Hematopoietic multipotent progenitor cell treated with erythropoietin and hydrocortisone succinate and interleukin-3 and kit ligand, for 17 days (in vitro differentiated cells): ENCODE measurements around the gene TMEM80.

Experiments used
- DNase-seq: peaks from one replicate; pipeline ENCODE4 v3.0.0-alpha.2; 2015; ENCODE audit warnings: low spot score

Gene TMEM80

DNA sequence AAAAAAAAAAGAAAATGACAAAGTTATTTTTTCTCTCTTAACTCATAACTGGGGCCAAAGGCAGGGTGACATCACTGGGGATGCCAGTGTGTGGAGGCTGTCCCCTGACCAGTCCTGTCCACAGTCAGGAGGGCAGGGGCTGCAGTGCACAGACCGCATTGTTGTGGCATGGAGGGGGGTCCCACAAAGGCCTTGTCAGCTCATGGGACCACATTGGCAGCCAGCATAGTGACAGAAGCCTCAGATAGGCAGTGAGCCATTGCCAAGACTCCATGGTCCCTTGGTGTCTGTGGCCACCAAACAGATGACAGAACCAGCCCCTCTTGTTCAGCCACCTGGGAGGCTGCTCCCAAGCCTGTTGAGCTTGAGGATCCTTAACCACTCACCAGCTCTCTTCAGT is 4.1 kb downstream of the TMEM80 start:
- DNase-seq: no peak

DNA sequence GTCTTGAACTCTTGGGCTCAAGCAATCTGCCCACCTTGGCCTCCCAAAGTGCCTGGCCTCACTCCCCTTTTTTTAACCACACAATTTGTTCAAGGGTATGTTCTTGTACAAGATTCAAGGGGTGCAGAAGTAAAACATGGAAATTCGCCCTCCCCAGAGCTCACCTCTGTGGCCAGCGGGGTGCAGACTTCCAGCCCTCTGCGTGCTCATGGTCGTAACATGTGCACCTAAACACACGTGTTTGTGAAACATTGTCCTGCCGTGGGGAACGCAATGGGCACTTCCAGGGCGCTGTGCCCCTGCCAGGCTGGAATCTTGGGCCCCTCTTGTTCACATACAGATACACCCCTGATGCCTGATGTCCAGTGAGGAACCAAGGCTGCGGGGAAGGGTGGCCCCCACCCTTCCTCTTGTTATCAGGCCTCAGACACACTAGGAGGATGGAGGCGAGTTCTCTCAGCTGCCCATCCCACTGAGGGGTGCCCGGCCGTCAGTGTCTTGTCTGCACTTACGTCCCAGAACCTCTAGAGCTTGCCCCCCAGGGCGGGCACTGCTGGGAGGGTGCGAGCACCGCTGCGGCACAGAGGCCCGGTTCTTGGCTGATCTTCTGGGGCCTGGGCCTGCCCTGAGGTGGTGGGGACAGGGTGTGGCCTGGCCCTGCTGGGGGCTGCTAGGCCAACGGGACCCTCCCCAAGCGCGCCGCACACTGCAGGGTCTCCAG is 6.3 kb downstream of the TMEM80 start:
- DNase-seq: no peak

DNA sequence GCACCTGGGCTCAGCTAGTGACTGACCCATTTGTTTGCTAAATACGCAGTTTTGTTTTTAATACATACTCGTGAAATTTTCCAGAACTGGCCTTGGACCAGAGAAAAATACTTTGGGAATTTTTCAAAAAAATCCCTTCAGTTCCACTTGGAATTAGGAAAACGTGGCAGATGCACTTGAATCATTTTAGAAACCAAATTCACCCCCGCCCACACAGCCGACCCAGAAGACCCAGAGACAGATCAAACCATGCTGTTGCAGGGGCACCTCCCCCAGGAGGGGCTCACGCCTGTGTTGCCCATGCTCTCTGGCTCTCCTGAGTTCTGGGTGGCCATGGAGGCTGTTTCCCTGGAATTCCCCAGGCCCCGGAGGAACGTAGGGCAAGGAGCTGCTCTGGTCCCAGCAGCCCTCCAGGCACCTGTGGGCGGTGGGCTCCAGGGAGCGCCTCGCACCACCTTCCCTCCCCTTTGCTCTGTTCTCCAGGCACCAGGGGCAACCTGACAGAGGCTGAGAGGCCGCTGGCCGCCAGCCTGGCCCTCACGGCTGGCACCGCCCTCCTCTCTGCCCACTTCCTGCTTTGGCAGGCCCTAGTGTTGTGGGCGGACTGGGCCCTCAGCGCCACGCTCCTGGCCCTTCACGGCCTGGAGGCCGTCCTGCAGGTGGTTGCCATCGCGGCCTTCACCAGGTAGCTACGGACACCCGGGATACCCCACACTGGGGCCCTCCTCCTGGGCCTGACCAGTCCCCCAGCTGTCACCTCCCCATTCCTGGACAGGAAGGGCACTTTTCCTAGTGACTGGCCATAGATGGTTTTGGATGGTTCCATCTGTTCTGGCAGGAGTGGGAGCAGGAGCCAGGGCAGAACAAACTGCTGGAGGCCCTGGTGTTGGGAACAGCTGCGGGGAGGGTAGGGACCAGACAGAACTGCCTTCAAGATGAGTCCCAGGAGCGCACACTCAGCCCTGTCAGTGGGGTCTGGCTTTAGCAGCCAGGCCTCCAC is 7.1 kb downstream of the TMEM80 start:
- DNase-seq: no peak

DNA sequence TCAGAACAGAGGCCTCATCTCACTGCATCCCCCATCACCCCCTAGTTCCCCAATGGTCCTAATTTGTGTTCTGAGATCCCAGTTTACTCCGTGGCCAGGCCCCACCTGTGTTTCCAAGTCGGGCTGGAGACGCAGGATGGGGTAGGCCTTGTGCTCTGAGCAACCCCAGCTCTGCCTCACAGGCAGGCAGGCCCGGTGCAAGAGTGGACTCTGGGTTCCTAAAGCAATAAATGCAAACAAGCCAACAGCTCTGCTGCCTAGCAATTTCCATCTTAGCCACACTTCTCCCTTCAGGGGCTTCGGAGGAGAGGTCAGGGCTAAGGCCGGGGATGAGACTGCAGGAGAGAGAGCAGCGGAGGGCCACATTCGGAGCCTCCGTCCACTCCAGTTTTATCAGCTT is 7.9 kb downstream of the TMEM80 start:
- DNase-seq: no peak

DNA sequence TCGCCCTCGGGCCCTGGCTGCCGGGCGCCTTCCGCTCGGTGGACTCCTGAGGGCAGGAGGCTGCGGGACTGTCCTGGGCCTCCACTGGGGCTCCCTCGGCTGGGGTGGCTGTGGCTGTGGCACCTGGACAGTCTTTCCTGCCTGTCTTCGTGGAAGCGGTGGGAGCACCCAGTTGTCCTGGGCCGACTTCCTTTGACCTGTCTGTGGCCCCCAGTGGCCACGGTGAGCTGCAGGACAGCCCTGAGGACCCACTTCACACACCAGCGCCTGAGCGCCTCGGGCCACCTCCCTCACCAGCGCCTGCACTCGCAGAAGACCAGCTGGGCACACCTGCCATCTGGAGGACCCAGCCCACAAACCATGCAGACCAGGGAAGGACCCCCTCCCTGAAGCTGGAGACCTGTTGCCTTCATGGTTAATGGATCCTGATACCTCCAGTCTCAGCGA is 8.6 kb downstream of the TMEM80 start:
- no peak for DNase-seq

DNA sequence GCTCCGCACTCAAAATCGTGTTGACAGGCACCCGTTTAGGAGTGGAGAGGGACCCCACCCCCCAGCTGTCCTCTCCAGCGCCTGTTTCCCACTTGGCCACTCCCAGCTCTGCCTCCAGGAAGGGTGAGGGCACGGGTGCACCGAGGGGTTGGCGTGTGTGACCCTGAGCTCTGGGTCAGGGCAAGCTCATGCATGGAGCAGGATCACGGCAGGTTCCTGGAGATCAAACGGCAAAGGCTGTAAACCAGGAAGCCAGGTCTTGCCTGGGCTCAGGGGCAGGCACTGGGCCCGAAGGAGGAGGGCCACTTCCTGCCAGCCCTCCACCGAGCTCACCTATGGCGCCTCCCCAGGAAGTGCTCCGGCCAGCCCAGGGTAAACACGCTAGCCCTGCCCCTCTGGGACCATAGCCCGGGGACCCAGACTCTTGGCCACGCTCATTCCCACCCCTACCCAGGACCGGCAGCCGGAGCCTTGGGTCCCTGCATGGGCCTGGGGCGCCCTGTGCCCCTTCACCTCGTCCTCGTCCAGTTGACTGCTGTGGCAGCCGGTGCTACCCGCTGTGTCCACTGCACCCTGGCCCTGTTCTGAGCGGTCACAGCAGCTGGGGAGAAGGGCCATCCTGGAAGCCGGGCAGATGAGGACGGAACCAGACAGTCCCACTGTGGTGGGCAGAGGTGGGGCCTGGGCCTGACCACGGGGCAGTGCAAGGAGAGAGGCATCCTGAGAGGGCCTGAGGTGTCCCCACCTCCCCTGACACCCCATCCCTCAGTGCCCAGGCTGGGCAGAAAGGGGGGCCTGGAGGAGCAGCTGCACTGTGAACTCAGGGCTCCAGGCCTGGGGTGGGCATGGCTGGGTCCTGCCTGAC is 9.4 kb downstream of the TMEM80 start:
- no peak for DNase-seq

DNA sequence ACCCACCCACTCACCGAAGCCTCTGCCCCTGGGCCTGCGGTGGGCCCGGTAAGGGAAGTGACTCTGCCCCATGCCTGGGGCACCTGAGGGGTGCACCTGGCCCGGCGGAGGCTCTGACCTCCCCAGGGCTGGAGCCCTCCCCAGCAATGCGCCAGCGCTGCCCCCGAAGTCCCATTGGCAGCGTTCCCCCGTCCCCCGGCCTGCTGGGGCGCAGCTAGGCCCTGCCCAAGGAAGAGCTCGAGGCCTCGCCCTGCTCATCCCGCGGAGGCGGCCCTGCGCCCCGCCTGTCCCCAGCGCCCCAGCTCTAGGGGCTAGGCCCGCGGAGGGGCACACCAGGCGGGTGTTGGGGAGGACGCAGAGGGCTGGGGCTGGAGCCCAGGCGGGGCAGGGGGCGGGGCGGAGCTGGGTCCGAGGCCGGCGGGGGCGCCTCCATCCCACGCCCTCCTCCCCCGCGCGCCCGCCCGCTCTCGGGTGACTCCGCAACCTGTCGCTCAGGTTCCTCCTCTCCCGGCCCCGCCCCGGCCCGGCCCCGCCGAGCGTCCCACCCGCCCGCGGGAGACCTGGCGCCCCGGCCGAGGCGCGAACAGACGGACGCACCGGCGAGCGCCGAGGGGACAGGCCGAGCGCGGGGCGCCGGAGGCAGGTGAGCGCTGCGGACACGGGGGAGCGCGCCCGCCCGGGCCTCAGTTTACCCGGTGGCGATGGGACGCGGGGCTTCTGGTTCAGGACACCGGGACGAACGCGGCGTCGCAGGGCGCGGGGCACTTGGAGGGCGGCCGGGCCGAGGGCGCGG is 10.2 kb downstream of the TMEM80 start, which contains the start of gene EPS8L2:
TSS of gene EPS8L2 (plus strand) at position 586 of the 793 bp plus-strand sequence. CDS start 3,177 bp downstream, outside the sequence.
- no peak for DNase-seq

DNA sequence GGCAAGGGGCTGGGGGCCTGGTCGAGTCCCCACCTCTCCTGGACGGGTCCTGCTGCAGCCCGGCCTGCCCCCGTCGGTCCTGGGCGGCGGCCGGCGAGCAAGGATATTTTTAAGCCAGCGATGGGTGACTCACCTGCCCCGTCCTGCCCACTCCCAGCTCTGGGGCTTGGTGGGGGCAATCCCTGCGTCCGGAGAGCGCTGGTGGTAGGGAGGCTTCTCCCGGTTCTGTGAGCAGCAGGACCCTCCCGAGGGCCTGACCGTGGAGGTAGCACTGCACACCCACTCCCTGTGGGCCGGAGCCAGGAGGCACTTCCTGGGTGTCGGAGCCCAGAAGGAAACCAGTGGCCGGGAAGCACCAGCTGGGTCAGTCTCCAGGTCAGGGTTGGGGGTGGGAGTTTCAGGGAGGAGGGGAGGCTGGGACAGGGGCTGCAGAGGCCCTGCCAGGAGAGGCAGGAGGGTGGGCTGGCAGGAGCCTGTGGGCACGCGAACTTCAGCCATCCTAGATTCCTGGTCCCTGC is 10.9 kb downstream of the TMEM80 start:
- DNase-seq: no peak

DNA sequence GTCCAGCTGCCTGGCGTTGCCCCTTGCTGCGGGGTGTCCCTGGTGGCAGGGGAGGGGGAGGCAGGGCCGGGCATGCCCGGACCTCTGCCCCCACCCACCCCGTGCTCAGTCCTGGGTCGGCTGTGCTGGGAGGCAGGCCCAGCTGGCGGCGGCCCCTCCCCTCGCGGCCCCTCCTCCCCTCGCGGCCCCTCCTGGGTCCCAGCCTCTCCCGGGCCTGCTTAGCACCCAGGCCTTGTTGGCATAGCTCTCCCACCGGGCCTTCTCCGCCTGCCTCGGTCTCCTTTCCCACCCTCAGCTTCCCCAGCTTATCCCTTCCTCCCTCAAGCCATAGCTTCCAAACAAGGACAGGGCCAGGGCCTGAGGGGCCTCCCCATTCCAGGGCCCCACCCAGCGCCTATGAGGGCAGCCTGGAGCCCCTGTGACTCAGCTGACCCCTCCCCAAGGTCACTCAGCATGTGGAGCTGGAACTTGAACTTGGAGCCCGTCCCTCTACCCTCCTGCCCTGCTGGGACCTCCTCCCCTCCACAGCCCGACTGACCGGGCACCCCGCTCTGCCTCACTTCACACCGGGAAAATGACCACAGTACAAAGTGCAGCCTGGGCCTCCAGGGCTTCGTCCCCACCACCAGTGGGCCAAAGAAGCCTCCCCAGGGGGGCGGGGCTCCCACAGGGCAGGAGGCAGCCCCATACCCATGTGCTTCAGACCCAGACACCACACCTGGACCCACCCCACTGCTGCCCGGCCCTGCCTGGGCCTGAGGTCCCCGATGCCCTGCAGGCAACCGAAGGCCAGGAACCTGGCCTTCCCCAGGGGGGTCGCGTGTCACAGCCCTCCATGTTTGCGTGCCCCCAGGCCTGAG is 11.6 kb downstream of the TMEM80 start:
- no peak for DNase-seq

DNA sequence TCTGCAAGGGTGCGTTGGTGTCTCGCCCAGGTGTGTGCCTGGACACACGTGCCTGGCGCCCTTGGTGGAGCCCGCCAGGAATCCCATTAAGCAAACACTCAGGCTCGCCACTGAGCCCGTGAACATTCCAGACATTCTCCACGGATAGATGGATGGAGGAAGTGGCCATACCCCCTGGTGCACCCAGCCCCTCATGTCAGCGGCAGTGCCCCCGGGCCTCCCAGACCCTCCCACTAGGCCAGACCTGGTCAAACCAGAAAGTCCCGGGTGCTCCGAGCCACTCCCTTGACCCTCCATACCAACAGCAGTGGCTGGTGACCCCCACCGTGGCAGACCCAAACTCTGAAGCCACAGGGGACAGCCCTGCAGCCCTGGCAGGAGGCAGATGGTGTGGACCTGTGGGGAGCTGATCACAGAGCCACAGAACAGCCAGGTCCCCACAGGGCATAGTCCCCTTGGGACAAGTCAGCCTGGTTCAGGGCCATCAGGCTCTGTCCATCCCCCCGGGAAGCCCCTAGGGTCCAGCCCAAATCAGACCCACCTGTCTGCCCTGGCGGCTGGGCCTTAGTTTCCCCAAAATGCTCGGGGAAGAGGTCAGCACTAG is 12.3 kb downstream of the TMEM80 start:
- no peak for DNase-seq

DNA sequence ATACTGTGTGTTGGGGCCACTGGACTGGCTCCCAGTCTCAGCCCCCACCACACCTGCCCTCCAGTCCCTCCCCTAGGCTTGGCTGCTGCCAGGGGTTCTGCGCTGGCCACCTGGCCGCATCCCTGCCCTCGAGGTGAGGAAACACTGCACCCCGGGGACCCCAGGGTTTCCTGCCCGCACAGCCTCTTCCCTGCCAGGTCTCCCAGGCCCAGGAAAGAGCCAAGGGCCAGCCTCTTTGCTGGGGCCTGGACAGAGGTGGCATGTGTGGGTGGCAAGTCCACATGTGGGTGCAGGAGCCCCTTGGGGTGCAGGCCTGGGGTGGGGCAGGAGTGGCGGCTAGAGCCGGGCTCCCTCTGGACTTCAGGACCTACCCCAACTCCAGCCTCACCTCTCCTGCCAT is 12.9 kb downstream of the TMEM80 start:
- no peak for DNase-seq

DNA sequence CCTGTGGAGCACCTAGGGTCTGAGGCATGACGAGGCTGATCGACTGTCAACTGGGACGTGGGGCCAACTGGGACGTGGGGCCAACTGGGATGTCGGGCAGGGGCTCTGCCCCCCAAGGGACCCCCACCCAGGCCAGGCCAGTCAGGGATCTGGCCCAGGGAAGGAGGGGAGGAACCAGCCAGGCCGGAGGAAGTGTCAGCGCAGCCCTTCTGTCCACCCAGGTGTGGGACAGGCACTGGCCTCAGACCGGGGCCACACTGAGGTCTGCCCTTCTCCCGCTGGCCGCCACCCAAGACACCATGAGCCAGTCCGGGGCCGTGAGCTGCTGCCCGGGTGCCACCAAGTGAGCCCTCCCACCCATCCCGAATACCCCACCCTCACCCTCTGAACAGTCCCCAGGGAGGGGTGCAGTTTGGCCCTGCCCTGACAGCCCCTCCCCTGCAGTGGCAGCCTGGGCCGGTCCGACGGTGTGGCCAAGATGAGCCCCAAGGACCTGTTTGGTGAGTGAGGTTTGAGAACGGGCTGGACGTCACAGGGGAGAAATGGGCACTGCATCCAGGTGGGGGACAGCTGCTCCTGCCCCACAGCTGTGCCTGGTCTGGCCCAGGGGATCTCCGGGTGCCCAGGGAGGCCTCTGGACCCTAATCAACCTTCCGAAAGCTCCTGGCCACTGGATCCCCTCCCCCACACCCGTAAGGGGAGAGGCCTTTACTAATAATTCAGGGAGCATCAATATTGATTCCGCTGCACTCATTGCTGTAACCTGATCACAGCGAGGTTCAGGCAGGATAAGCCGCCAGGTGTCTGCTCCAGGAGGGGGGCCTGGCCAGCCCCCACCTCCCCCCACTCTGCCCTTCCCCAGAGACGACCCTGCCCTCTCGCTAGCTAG is 13.7 kb downstream of the TMEM80 start:
- no peak for DNase-seq

DNA sequence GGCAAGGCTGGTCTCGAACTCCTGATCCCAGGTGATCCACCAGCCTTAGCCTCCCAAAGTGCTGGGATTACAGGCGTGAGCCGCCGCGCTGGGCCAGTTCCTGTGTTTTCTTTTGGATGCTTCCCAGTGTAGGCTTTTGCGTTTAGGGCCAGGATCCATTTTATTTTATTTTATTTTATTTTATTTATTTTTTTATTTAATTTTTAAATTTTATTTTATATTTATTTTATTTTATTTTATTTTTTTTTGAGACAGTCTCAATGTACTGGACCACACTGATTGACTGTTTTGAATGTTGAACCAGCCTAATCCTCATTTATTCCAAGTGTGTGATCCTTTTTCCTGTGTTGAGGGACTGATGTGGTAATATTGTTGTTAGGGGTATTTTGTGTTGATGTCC is 18.8 kb downstream of the TMEM80 start:
- no peak for DNase-seq

DNA sequence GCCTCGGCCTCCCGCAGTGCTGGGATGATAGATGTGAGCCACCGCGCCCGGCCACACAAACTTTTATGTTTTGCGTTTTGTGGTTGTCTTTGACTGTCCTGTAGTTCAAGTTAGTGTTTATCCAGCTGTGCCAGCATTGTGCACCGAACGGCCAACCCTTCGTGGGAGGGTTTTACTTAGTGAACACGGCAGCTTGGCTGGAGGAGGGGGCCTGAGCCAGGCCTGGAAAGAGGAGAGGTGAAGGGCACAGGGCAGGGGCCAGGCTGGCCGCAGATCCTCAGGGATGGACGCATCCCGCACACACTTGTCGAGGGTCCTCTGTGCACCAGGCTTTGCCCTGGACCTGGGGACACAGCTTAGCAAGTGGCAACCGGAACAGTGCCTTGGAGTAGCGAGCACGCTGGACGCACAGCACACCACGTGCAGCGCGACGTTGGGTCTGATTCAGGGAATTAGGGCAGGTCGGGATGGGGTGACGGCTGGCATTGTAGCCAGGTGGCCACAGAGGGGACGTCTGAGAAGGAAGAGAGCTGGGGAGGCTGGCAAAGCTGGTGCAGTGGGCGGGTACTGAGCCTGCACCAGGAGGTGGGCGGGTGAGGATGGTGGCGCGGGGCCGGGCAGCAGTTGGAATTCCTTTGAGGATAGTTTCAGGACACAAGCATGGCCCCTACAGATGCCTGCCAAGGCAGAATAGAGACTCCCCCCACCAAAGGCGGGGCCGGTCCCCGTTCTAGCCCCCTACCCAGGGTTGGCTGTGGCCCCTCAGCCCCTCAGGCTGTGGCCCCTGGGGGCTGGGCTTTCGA is 23.8 kb downstream of the TMEM80 start:
- no peak for DNase-seq

DNA sequence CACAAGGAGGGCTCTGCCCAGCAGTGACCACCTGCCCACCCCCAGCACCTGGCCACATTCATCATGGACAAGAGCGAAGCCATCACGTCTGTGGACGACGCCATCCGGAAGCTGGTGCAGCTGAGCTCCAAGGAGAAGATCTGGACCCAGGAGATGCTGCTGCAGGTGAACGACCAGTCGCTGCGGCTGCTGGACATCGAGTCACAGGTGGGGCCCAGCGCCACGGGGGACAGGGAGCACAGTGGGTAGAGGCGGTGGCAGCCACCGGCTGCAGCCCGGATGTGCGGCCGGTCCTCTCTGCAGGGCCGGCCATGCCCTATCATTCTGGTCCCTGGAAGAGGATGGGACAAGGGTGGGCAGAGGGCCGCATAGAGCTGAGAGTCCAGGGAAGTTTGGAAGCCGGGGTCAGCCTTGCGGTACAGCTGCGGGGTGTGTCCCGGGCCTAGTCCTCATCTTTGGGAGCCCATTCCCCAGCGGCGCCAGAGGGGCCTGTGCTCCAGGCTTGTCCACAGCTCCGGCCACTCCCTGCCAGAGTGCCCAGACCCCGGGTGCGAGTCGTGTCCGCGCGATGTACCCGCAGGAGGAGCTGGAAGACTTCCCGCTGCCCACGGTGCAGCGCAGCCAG is 24.5 kb downstream of the TMEM80 start:
- no peak for DNase-seq

DNA sequence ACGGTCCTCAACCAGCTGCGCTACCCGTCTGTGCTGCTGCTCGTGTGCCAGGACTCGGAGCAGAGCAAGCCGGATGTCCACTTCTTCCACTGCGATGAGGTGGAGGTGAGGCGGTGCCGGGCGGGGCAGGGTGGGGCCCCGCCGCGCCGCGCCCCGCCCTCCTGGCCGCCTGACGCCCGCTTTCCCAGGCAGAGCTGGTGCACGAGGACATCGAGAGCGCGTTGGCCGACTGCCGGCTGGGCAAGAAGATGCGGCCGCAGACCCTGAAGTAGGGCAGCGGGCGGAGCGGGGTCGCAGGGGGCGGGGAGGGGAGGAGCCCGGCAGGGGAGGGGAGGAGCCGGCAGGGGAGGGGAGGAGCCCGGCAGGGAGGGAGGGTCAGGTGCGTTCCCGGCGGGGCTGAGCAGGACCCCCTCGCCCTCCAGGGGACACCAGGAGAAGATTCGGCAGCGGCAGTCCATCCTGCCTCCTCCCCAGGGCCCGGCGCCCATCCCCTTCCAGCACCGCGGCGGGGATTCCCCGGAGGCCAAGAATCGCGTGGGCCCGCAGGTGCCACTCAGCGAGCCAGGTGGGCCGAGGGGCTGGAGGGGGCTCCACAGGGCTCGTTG is 25.1 kb downstream of the TMEM80 start:
- no peak for DNase-seq

DNA sequence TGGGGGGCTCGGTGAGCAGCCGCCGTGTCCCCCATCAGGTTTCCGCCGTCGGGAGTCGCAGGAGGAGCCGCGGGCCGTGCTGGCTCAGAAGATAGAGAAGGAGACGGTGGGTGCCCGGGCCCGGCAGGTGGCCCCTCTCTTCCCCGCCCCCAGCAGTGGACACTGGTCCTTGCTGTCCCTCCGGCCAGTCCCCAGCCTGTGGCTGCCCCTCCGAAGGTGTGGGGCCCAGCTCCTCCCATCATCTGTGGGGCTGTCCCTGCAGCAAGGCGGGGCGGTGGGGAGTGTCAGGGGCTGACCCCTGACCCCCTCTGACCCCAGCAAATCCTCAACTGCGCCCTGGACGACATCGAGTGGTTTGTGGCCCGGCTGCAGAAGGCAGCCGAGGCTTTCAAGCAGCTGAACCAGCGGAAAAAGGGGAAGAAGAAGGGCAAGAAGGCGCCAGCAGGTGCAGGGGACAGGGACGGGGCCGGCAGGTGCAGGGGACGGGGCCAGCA is 25.7 kb downstream of the TMEM80 start:
- no peak for DNase-seq
